Stimulated activated naive CD4-positive, alpha-beta T cell treated with Interleukin-2 at 50 U/mL for 16 hours (primary cell): ENCODE data around the gene DDN.

Experiments used
- DNase-seq: peaks from one replicate; lab custom pipeline; 2025; lab: John Stamatoyannopoulos, UW

DDN gene

DNA sequence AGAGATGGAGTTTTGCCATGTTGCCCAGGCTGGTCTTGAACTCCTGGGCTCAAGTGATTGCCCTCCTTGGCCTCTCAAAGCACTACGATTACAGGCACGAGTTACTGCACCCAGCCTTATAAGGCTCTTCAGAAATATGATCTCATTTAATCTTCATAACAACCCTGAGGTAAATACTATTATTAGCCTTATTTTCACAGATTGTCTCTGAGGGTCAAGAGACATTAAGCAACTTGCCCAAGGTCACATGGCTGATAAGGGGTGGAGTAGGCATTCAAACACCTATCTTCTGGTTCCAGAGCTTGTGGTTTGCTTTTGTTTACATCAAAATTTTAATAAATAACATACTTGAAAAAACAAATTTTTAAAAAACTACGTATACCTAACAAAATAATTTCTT lies 14.3 kb upstream of the DDN start:
- DNase-seq = no peak

DNA sequence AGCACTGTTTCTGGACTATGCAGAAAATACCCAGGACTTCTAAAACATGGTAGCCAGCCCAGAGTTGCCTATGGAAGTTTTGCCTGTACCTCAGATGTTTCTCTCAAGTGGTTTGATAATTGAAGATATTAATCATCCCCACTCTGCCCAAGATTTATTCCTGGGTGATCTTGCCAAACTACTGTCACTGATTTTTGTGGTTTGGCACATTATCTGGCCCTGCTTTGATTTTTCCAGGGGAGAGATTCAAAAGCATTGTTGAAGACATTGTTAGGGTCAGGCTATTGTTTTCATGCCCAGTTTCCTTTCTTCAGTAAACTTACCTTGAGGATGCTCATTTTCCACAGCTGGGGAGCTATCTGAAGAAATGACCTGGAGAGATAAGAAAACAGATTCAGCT lies 13.6 kb upstream of the DDN start:
- DNase-seq = no peak

DNA sequence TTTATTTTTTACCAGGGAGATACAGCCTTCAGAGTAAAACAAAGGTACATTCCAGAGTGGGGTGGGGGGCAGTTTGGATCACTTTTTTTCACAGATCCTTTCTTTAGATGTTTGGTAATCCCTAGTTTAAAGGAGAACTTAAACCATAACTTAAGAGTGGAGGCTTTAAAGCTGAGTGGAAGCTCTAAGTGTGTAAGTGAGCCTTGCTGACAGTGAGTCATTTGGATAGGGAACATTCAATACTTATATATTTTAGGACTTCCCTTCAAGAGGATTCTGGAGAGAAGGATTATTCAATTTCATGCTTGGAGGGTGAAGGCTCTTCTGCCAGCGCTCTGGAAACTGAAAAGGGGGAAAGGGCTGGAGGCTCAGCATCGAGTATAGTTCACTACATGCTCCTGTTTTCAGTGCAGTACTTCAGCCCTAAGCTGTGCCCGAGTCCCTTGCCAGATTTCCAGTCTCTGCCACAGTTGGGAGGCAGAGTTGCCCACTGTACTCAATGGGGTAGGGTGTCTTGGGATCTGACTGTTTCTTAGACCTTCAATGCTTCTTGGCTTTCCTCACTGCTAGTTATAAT lies 11.0 kb upstream of the DDN start:
- no peak for DNase-seq

DNA sequence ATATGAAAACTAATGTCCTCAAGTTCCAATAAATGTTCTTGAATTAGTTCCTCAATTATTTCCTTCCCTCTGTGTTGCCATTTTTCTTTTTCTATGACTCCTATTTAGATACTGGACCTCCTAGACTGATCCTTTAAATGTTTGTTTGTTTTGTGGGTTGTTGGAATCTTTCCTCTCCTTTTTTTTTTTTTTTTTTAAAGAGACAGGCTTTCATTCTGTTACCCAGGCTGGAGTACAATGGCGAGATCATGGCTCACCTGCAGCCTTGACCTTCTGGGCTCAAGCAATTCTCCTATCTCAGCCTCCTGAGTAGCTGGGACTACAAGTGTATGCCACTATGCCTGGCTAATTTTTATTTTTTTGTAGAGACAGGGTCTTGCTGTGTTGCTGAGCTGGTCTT lies 9.8 kb upstream of the DDN start:
- DNase-seq = no peak

DNA sequence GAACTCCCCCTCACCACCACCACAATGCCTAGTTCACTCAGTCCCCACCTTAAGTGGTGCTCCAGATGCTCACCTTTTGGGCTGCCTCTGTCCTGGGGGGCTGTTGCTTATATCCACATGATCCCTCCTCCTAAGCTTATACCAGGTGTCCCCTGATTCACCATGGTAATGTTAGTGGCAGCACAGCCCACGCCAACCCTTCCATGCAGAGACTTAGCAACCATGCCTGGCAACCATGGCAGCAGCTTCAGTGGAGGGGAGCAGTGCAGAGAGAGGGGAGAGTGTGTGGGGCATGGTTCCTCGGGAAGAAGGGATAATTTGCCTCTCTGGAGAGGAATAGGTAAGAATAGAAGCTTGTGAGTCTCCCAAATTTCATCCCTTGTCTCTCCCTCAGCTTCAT lies 1.2 kb upstream of the DDN start:
- DNase-seq = no peak

DNA sequence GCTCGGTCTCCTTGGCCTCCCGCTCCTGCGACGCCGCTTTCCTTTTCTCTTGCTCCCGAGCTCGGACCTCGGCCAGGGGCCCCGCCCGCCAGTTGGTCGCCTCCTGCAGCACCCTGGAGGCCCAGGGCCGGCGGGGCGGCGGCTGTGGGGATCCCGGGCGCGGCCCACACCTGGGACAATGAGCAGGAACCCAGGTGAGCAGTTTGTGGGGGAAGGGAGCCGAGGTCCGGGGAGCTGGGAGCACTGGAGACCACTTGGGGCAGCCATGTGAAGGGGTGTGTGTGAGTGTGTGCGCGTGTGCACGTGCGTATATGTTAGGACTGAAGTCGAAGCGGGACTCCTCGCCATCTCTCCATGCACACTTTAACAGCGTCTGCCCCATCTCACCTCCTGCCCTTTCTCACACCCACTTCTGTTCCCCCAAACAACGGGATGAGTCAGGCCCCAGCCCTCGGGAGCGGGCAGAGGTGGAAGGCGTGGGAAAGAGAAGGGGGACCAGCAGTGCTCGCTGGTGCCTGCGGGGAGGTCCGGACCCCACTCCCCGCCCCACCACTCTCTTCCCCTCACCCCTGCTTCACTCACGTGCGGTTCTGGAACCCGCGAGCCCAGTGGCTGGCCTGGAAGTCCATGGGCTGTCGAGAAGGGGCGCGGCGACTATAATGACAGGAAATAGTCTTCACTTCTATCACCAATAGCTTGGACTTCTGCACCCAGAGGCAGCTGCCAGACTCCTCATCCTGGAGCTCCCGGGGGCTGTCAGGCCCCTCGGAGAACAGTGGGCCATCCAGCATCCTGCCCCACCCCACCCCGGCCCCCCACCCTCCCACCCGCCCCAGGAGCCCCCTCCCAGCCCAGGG lies 450 bp downstream of the DDN start:
- DNase-seq = peak; percentile 17

DNA sequence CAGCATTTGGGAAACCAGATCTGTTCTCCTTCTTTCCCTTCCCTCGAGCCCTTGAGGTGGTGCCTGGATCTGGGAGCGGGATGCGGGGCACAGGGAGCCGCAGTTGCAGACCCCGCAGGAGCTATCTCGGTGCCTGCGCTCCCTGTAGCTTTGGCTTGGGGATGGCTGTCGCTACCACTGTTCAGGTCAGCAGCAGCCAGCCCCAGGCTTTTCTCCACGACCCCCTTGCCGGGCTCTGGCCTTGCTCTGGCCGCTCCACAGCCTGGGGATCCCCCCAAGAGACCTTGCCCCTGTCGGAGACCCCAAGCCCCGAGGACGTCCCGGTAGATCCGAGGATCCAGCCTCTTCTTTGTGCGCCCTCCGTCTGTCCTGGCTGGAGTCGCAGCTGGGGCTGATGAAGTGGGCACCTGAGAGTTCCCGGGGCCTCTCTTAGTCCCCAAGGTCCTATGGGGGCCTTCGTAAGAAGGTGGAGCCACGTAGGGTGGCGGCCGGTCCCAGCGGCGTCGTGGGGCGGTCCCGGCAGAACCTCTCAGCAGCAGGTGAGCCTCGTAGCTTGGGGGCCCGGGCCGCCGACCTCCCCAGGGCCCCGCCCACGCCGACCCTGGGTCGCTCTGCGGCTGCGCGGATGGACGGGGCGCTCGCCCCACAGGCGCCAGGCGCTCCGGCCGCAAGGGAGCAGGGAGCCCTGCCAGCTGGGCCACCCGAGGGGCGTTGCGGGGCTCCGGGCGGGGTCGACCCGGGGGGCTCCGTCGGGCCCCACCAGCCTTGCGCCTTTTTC lies 1.3 kb downstream of the DDN start:
- no peak for DNase-seq

DNA sequence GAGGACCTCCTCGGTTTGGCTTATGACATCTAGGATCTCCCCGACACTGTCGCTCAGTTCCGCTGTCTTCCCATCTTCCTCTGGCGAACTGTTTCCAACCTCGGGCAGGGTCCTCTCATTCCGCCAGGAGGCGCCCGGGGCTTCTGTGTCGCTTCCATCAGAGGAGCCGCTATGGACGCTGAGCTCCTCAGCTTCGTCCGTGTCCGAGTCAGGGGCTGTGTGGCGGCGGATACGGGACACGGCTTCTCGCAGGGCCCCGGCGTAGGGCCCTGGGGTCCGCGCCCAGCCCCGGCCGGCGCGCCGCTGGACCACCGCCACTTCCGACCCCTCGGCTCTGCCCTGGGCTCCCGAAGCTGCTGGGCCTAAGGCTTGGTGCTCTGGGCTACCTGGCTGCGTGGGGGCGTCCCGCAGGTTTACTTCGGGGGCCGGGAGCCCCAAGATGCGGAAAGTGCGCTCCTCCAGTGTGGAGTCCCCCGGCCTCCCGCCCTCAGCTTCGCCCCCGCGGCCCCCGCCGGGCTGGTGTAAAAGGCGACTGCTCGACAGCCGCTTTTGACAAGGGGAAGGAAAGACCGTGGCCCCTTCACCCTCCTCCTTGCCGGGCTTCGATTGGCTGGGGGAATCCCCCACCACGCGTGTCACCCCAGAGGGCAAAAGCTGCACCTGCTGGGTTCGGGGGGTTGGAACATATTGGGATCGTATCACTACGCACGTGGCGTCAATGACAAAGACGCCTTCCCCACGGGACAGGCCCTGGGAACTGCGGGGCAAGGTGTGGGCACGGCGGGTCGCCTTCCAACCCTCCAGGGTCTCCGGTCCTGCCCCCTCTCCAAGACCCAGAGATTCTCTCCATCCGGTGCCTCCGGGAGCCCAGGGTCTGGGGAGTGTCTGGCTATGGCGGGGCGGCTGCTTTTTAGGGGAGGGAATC lies 2.1 kb downstream of the DDN start:
- peak; percentile 62 for DNase-seq

DNA sequence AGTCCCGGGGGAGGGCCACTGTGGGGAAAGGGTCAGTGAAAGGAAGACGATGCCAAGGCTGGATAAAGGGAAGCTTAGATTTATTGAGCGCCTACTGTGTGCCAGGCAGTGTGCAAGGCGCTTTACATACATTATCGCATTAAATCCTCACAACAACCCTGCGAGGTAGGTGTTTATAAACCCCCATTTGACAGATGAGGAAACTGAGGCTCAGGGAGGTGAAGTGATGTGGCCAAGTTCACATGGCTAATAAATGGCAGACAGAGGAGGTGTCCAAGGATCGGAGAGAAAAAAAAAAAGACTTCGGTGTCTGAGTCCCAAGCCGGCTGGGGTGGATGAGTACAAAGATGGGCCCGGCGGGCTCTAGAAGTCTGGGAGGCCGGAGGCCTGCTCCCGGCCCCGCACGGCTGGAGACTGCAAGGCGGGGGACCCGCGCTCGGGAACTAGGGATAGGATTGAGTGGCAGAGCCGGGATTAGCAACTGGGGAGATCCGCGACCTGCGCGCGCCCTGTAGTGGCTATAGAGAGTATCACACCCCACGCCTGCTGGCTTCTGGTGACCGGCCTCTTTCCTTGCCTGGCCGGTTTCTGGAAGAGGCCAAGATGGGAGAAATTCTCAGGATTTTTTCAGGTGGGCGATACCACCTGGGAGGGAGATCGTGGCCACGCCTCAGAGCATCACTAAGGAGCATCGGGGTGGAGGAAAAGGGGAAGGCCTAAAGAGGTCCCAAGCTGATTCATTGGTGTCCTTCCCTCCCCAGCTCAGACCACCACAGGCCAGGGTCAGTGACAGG lies 3.9 kb downstream of the DDN start:
- peak; percentile 23 for DNase-seq

DNA sequence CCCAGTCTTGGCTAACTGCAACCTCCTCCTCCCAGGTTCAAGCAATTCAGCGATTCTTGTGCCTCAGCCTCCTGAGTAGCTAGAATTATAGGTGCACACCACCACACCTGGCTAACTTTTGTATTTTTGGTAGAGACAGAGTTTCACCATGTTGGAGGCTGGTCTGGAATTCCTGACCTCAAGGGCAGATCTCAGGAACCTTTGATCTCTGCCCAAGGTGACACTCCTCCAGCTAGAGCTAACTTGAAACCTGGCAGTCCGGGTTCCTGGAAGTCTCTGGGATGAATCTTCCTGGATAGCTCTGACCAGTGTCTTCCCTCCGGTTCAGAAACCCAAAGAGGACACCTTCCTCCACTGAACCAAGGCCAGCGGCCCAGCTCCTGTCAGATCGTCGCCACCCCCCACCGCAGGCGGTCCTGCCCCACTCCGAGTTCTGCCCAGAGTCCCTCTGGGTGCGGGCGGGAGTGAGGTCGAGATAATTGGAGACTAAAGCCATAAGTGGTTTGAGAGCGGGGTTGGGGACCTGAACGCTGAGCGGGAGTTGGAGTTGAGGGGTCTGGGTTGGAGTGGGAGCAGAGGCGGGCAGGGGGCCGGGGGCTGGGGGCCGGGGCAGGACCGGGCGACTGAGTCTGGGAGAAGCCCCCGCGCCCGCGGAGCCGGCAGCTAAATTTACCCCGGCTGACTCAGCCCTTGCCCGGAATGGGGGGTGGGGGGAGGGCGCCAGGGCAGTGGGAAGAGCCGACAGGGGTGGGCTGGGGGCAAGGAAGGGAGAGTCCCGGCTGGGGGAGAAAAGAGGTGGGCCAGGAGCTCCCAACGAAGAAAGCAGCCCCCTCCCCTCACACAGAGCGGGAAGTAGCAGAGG lies 4.7 kb downstream of the DDN start:
- DNase-seq = no peak

DNA sequence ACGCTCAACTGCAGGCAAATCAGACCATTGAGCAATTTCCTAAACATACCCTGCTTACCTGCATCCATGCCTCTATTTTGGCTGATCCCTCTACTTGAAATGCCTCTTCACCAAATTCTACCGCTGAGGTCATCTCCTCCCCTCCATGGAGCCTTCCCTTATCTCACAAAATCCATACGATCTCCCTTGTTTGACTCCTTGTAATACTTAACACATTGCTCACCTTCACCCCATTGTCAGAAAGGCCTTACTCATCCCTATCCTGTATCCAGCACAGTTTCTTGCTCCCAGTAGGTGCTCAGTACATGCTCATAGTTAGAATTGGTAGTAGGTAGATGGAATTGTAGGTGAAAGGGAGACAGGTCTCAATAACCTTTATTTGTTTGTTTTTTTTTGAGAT lies 5.4 kb downstream of the DDN start:
- DNase-seq = no peak

DNA sequence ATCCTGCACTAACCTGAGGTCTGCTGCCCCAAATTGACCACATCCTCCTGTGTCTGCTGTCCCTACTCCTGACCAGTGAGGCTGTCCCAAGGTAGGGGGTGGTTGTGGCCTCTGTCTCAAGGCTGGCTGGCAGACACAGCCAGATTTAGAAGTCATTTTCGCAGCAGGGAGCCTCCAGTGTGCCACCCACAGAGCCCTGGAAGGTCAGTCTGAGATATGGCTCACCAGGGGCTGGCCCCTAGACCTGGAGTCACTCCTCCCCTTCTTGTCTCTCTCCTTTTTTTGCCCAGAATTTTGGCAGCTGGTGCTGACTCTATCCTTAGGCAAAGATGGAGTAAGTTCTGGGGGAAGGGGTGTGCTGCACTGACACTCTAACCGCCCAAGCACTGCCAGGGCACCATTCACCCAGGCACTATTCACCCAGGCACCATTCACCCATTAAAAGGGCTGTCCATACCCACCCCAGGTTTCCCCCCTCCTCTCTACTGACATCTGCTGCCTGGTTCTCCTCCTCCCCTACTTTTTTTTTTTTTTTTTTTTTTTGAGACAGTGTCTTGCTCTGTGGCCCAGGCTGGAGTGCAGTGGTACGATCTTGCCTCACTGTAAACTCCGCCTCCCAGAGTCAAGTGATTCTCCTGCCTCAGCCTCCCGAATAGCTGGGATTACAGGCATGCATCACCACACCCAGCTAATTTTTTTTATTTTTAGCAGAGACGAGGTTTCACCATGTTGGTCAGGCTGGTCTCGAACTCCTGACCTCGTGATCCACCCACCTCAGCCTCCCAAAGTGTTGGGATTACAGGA lies 7.7 kb downstream of the DDN start:
- DNase-seq = no peak

DNA sequence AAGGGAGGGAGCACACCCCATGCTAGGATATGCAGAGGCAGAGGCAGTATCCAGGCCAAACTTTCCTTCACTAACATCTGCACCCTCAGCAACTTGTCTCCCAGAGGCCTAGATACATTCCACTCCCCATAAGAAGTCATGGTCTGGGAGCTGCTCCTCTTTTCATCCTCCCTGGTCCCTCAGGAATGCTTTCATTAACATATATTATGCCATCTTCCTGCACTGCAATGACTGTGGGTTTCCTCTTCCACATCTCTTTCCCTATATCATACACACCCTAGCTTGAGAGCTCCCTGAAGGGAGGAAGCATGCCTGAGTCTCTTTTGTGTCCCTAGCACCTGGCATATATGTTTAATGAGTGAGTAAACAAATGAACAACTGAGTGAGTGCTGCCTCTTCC lies 8.6 kb downstream of the DDN start:
- no peak for DNase-seq

DNA sequence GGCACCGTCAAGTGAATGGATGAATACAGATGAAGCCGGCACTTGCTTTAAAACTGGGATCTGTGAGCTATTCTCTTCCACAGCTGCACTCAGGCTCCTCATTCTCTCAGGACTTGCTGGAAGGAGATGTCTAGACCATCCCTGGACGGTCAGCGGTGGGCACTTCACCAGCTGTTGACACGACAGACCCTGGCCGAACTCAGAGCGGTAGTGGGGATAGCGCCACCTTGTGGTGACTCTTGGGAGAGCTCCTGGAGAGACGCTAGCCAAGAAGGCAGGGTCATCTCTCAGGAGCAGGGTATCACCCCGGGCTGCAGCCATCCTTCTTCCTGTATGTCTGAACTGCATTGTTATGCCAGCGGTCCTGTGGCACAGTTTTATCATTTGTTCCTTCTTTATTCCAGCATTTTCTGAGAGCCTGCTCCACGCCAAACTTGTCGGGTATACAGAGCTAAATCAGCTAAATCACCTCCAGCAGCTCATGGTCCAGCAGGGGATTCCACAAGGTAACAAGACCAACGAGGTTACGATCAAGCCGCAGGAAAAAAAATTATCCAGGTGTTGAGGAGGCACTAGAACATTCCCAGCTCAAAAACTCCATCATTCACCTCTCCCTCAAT lies 11.0 kb downstream of the DDN start:
- DNase-seq = peak; percentile 62

DNA sequence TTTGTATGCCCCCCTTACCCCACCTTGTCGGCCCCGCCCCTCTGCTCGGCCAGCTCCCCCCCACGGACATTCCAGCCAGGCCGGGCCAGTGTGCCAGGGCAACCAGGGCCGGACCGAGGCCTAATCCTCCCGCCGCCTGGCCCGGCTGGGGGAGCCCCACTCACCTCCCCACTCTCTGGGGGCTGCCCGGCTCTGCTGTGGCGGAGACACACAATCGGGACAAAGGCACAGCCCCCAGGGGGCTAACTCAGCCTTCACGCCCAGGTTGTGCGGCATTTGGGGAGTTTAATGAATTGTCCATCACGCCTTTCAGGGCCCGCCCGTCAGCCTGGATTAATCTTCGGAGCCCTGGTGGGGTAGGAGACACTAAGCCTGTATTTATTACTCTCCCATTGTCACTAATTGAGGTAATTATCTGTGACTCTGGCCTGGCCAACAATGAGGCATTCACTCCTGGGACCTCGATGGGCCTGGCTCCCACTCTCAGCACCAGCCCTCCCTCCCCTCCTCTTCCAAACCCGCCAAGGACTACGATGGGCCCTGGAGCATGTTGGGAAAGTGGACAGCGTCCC lies 12.4 kb downstream of the DDN start:
- no peak for DNase-seq

DNA sequence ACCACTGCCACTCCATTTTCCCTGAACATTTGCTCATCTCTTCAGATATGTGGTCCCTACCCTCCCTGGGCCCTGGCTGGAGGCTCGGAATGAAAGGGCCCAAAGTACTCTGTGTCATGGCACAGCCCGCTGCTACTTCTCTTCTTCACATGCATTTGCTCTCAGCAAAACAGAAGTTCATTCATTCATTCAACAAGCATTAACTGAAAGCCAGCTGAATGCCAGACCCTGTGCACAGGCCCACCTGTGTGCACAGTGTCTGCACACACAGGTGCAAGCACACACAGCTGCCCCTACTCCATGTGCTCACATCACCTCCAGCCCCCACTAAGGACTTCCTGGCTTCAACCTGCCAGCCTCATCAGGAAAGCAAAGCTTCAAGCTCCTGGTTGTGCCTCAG lies 13.3 kb downstream of the DDN start:
- no peak for DNase-seq

DNA sequence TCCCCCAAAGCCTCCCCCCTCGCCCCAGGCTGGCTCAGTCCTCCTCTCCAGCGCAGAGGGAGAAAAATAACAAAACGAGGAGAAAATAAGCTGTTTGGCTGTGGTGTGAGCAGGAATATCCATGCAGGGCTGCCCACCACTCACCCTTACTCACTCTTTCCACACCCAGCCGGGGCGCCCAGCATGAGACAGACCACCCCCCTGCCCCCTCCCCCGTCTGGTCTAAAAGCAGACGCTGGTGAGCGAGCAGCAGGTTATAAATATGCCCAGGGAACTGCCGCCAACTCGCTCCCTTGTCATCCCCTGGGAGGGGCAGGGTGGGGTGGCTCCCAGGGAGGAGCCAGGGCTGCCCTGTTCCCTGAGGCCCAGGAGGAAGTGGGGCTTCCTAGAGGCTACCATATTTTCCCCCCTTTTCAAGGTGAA lies 13.7 kb downstream of the DDN start:
- DNase-seq = no peak

DNA sequence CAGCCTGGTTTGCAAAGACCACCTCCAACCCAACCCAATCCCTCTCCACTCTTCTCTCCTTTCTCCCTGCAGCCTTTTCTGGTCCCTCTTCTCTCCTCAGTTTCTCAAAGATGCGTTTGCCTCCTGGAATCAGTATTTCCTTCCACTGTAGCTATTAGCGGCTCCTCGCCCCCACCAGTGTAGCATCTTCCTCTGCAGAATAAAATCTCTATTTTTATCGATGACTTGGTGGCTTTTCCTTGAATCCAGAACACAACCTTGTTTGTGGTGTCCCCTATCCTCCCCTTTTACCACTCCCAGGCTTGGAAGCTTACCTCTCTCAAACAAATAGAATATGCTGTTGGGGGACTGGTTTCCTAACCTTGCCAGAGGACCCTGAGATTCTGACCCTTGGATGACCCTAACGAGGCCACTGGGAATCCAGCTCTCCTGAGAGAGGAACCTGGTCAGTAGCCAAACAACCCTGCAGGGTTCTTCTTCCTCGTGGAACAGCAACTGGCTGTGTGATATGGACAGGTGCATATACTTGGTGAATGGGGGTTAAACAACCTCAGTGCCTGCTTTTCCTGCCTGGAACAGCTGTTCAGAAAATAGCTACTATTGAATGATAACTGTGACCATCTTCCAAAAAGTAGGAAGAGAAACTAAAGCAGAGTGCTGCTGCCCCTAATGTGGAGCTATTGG lies 16.6 kb downstream of the DDN start:
- DNase-seq = no peak
